Measurements from ENCODE around the gene CADM2. TPM values are rescaled to one million over a fixed set of nuclear protein-coding genes. Genes with fewer than 3 reads are reported as not detected.

Gene CADM2
- total and polyA plus RNA-seq, 4 donors, result 42.2 to 133 (median 81.1) TPM

DNA sequence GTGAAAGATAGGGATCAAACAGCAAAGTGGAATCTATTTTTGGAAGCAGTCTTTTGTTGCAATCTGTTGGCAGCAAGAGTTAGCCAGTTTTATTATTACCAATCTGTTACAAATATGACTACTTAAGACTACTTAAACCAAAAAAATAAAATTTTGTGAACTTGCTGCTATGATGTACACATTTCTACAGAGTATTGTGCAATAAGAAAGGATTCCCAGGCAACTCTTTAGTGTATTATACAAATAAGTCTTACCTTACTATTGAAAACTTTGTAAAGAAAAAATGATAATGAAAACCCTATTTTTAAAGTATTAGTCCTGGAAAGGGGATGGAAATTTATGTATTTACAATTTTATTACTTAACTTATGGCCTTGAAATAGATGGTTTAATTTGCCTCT is 44.7 kb downstream of the CADM2 start:
- Histone ChIP-seq H3K9me3 (ENCODE audit: control insufficient read depth, insufficient read depth, low read length) (no peaks in the 10 kb centered on the region), H3K27me3 (ENCODE audit: control insufficient read depth, insufficient read depth, low read length) (no peaks in the 10 kb centered on the region), H3K4me3 (ENCODE audit: low read depth, low read length) (no peak overlapping the region), H3K4me1 (ENCODE audit: control insufficient read depth, insufficient read depth, low read length) (no peaks in the 10 kb centered on the region), H3K36me3 (ENCODE audit: control insufficient read depth, insufficient read depth, low read length) (peaks cover 3% of the 10 kb centered on the region), H3K27ac (ENCODE audit: low read depth, low read length) (no peak overlapping the region)
- no peak for DNase-seq (ENCODE audit: low read depth in 4 of 6, low spot score in 6 of 6)

DNA sequence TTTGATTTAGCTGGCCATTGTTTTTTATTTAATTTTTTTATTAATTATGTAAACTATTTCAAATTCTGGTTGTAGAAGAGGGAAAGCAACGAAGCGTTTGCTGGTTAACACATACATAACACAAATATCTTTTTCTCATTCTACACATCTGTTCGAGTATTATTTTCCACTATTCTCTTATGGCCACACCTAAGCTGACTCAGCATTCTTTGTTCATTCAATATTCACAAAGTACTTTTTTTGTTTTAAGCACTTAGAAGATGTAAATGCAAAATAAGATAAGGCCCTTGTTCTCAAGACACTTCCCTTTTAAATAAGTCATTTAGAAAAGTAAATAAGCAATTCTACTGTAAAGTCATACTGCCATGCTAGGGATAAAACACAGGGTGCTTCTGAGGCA is 45.4 kb downstream of the CADM2 start:
- Histone ChIP-seq H3K27me3 (ENCODE audit: control insufficient read depth, insufficient read depth, low read length) (no peaks in the 10 kb centered on the region), H3K27ac (ENCODE audit: low read depth, low read length) (no peak overlapping the region), H3K4me3 (ENCODE audit: low read depth, low read length) (no peak overlapping the region), H3K9me3 (ENCODE audit: control insufficient read depth, insufficient read depth, low read length) (no peaks in the 10 kb centered on the region), H3K4me1 (ENCODE audit: control insufficient read depth, insufficient read depth, low read length) (no peaks in the 10 kb centered on the region), H3K36me3 (ENCODE audit: control insufficient read depth, insufficient read depth, low read length) (peaks cover 3% of the 10 kb centered on the region)
- DNase-seq (ENCODE audit: low read depth in 4 of 6, low spot score in 6 of 6), result no peak
- WGBS (ENCODE audit: insufficient coverage), result no CpG with 5 or more reads among the region's 3 CpGs

DNA sequence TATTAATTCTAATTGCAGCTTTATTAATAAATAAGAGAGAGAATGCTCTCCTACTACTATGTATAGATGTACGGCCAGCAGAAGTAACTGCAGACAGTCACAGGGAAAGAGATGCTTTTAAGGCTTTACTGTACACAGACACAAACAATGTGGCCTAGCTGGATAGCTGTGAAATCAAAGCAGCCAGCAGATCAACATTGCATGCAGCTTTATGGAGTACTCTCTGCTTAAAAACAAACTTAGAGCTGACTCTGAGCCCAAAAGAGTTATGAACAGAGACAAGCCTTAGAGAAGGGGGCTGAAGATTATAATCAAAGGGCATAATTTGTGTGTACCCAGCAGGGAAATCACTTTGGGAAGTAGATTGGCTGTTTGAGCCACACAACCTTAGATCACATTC is 47.2 kb downstream of the CADM2 start:
- Histone ChIP-seq H3K27me3 (ENCODE audit: control insufficient read depth, insufficient read depth, low read length) (no peaks in the 10 kb centered on the region), H3K4me1 (ENCODE audit: control insufficient read depth, insufficient read depth, low read length) (no peaks in the 10 kb centered on the region), H3K9me3 (ENCODE audit: control insufficient read depth, insufficient read depth, low read length) (no peaks in the 10 kb centered on the region), H3K27ac (ENCODE audit: low read depth, low read length) (no peak overlapping the region), H3K36me3 (ENCODE audit: control insufficient read depth, insufficient read depth, low read length) (no peaks in the 10 kb centered on the region), H3K4me3 (ENCODE audit: low read depth, low read length) (no peak overlapping the region)
- WGBS (ENCODE audit: insufficient coverage), result no CpG with 5 or more reads among the region's 1 CpG
- peak in 2 of 6 donors; percentile 32 to 49 for DNase-seq (ENCODE audit: low read depth in 4 of 6, low spot score in 6 of 6)

DNA sequence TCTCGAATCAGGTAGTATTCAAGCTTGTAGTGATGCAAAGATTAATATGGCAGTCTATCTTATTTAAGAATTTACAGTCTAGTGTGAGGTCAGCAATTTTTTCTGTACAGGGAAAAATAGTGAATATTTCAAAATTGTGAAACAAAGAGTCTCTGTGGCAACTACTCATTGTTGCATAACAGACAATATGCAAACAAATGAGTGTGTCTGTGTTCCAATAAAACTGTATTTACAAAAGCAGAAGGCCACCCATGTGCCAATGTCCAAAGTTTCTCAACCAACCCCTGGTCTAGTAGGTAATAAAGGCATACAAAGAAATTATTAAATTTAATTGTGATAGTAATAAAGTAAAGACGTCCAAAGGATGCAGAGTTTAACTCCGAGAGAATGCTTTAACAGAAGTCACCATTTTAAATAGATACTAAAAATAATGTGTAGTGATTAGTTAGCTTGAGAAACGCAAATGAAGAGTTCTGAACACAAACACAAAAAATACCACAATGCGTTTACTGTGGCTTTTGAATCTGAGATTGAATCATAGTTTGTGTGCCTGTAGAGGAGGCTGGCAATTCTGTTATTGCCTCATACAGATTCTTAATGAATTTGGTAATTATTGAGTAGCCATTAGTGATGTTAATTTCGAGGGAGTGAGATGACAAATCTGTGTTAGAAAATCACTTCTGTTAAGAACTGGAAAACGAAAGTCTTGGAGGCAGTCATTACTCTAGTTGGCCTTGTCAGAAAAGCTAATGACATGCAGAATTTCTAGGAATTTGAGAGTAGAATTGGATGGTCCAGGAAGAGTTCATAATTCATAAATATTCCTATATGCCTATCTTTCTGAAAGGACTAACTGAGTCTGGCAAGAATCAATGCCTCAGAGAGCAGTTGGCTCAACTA is 48.7 kb downstream of the CADM2 start:
- DNase-seq (ENCODE audit: low read depth in 4 of 6, low spot score in 6 of 6), result no peak
- Histone ChIP-seq H3K27ac (ENCODE audit: low read depth, low read length) (no peak overlapping the region), H3K4me1 (ENCODE audit: control insufficient read depth, insufficient read depth, low read length) (no peaks in the 10 kb centered on the region), H3K36me3 (ENCODE audit: control insufficient read depth, insufficient read depth, low read length) (no peaks in the 10 kb centered on the region), H3K9me3 (ENCODE audit: control insufficient read depth, insufficient read depth, low read length) (no peaks in the 10 kb centered on the region), H3K4me3 (ENCODE audit: low read depth, low read length) (no peak overlapping the region), H3K27me3 (ENCODE audit: control insufficient read depth, insufficient read depth, low read length) (no peaks in the 10 kb centered on the region)
- 80% methylated on average over 2 of the region's 7 CpGs for WGBS (ENCODE audit: insufficient coverage)

DNA sequence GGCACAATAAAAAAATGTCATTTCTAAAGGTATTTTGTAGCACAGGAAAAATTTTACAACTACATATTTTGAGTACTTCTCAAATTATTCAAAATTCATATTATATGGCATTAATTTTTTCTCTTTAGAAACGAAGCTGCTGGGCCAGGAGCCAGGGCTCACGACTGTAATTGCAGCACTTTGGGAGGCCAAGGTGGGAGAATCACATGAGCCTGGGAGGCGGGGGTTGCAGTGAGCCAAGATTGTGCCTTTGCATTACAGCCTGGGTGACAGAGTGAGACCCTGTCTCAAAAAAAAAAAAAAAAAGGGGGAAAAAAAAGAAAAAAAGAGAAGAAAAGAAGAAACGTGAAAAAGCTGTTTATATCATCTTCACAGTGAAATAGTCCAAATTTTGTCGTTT is 62.0 kb downstream of the CADM2 start:
- WGBS (ENCODE audit: insufficient coverage), result 53% methylated on average over 2 of the region's 5 CpGs
- Histone ChIP-seq H3K27ac (ENCODE audit: low read depth, low read length) (no peak overlapping the region), H3K4me1 (ENCODE audit: control insufficient read depth, insufficient read depth, low read length) (no peaks in the 10 kb centered on the region), H3K36me3 (ENCODE audit: control insufficient read depth, insufficient read depth, low read length) (no peaks in the 10 kb centered on the region), H3K4me3 (ENCODE audit: low read depth, low read length) (no peak overlapping the region), H3K27me3 (ENCODE audit: control insufficient read depth, insufficient read depth, low read length) (no peaks in the 10 kb centered on the region), H3K9me3 (ENCODE audit: control insufficient read depth, insufficient read depth, low read length) (no peaks in the 10 kb centered on the region)
- DNase-seq (ENCODE audit: low read depth in 4 of 6, low spot score in 6 of 6), result no peak

DNA sequence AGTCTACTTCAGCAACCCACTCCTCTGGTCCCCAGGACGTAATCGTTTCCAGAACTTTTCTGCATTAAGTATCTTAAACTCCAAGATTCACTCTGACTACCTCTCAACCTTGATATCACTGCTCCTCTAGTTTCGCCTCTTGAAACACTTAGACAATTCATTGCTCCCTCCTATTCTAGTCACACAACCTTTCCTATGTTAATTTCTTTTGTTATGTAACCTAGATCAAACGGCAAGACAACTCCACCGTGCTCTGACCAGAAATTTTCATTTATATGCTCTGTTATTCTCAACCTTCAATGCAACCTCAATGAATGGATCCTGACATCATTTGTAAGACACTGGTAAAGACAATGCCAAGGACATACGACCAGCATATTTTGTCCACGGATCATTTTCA is 71.3 kb downstream of the CADM2 start:
- Histone ChIP-seq H3K27ac (ENCODE audit: low read depth, low read length) (no peak overlapping the region), H3K27me3 (ENCODE audit: control insufficient read depth, insufficient read depth, low read length) (no peaks in the 10 kb centered on the region), H3K9me3 (ENCODE audit: control insufficient read depth, insufficient read depth, low read length) (no peaks in the 10 kb centered on the region), H3K4me1 (ENCODE audit: control insufficient read depth, insufficient read depth, low read length) (no peaks in the 10 kb centered on the region), H3K36me3 (ENCODE audit: control insufficient read depth, insufficient read depth, low read length) (no peaks in the 10 kb centered on the region), H3K4me3 (ENCODE audit: low read depth, low read length) (no peak overlapping the region)
- no peak for DNase-seq (ENCODE audit: low read depth in 4 of 6, low spot score in 6 of 6)
- 68% methylated on average over 7 of the region's 7 CpGs for WGBS (ENCODE audit: insufficient coverage)

DNA sequence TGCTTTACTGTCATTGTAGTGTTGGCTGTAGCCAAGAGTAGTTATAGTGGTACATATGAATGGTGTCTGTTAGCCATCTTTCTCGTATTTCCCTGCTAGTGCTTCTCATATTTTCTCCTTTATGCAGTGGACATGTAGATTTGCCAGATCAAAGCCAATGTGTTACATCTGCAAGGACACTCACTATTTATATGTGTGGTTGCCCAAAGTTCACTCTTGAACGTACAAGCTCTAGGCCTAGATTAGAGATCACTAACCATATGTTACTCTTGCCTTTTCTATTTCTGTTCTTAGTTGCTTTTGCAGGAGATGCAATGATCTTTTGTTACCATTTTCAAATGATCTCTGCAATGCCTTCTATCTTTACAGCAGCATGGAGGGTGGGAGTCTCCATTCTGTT is 78.4 kb downstream of the CADM2 start:
- H3K4me1 ChIP-seq (ENCODE audit: control insufficient read depth, insufficient read depth, low read length), result no peaks in the 10 kb centered on the region
- no peak overlapping the region for H3K4me3 ChIP-seq (ENCODE audit: low read depth, low read length)
- no peaks in the 10 kb centered on the region for H3K9me3 ChIP-seq (ENCODE audit: control insufficient read depth, insufficient read depth, low read length)
- WGBS (ENCODE audit: insufficient coverage), result no CpG with 5 or more reads among the region's 2 CpGs
- no peak for DNase-seq (ENCODE audit: low read depth in 4 of 6, low spot score in 6 of 6)
- H3K27ac ChIP-seq (ENCODE audit: low read depth, low read length), result no peak overlapping the region
- no peaks in the 10 kb centered on the region for H3K27me3 ChIP-seq (ENCODE audit: control insufficient read depth, insufficient read depth, low read length)
- H3K36me3 ChIP-seq (ENCODE audit: control insufficient read depth, insufficient read depth, low read length), result no peaks in the 10 kb centered on the region

DNA sequence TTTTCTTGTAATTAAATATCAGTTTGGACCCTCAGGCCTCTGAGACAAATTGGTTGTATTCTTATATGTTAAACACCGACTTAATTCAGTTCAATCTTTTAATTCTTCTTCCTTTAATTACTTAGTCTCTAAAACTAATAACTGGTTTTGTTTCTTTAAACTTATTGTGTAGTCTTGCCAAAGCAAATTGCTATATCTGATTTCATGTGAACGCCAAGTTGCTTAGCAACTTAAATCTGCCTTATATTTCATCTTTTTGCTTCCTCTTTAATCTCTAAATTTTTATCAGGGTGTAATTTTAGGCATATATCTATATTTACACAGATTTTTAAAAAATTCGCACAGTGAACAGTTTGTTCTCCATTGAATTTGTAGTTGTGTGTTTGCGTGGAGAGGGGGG is 82.2 kb downstream of the CADM2 start:
- no CpG with 5 or more reads among the region's 4 CpGs for WGBS (ENCODE audit: insufficient coverage)

DNA sequence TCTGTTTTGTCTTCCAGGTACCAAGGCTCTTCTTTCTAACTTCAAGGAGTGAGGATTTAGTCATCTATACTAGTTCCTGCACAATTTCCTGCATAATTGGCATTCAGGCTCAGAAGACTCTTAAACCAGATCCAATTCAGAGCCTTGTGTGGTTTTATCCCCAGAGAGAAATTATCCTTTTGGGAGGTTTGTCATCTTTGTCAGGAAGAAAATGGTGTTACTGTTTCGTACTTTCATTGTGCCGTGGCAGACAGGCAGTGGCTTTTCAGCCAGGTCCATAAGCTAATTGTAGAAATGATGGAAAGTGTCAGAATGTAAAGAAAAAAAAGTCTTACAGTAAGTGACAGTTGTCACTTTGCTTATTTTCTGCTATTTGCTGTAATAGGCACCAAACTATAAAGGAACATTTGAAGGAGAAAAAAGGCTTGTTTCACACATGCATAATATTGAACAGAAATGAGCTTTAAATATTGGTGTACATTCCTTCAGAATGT is 82.8 kb downstream of the CADM2 start:
- Histone ChIP-seq H3K4me3 (ENCODE audit: low read depth, low read length) (no peak overlapping the region), H3K4me1 (ENCODE audit: control insufficient read depth, insufficient read depth, low read length) (no peaks in the 10 kb centered on the region), H3K27me3 (ENCODE audit: control insufficient read depth, insufficient read depth, low read length) (no peaks in the 10 kb centered on the region), H3K27ac (ENCODE audit: low read depth, low read length) (no peak overlapping the region), H3K9me3 (ENCODE audit: control insufficient read depth, insufficient read depth, low read length) (no peaks in the 10 kb centered on the region), H3K36me3 (ENCODE audit: control insufficient read depth, insufficient read depth, low read length) (no peaks in the 10 kb centered on the region)
- 71% methylated on average over 2 of the region's 2 CpGs for WGBS (ENCODE audit: insufficient coverage)
- DNase-seq (ENCODE audit: low read depth in 4 of 6, low spot score in 6 of 6), result peak in 1 of 6 donors; percentile 8

More for the DNA sequence above, 82.2 kb downstream of the CADM2 start:
- H3K4me1 ChIP-seq (ENCODE audit: control insufficient read depth, insufficient read depth, low read length), result no peaks in the 10 kb centered on the region
- no peak for DNase-seq (ENCODE audit: low read depth in 4 of 6, low spot score in 6 of 6)
- no peak overlapping the region for H3K4me3 ChIP-seq (ENCODE audit: low read depth, low read length)
- H3K27ac ChIP-seq (ENCODE audit: low read depth, low read length), result no peak overlapping the region
- H3K27me3 ChIP-seq (ENCODE audit: control insufficient read depth, insufficient read depth, low read length), result no peaks in the 10 kb centered on the region
- H3K36me3 ChIP-seq (ENCODE audit: control insufficient read depth, insufficient read depth, low read length), result no peaks in the 10 kb centered on the region
- H3K9me3 ChIP-seq (ENCODE audit: control insufficient read depth, insufficient read depth, low read length), result no peaks in the 10 kb centered on the region

DNA sequence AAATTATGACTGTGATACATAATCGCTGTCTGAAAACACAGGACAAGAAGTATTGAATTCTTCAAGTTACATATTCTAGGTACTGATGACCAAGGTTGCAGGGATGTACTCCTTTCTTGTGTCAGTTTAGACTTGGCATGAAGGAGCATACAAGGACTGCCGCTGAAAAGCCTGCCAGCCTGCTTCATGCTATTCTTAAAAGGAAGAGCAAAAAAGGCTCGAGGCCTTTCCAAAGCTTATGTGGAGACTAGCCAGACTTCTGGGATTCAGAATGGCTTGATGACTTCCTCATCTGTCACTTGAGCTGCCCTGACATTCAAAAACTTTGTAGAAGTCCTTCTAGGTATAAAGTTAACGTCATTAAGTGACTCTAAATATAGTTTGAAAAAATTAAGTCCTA is 92.0 kb downstream of the CADM2 start:
- no peaks in the 10 kb centered on the region for H3K9me3 ChIP-seq (ENCODE audit: control insufficient read depth, insufficient read depth, low read length)
- H3K27ac ChIP-seq (ENCODE audit: low read depth, low read length), result no peak overlapping the region
- no peak overlapping the region for H3K4me3 ChIP-seq (ENCODE audit: low read depth, low read length)
- no peaks in the 10 kb centered on the region for H3K27me3 ChIP-seq (ENCODE audit: control insufficient read depth, insufficient read depth, low read length)
- DNase-seq (ENCODE audit: low read depth in 4 of 6, low spot score in 6 of 6), result peak in 1 of 6 donors; percentile 74
- no peaks in the 10 kb centered on the region for H3K36me3 ChIP-seq (ENCODE audit: control insufficient read depth, insufficient read depth, low read length)
- 57% methylated on average over 3 of the region's 4 CpGs for WGBS (ENCODE audit: insufficient coverage)
- H3K4me1 ChIP-seq (ENCODE audit: control insufficient read depth, insufficient read depth, low read length), result no peaks in the 10 kb centered on the region
